ENCODE measurements around the gene PRTG.

GRCh38 chr15:55707518-55707917 is 35.4 kb downstream of the PRTG start:
- no peak for TF ChIP-seq POLR2AphosphoS5 (IDR thresholded peaks at IDR 0.05)
- TF ChIP-seq POLR2A (IDR thresholded peaks at IDR 0.05), result no peak
